Bladder microvascular endothelial cell (primary cell): Measurements from ENCODE around the gene NUDT5. TPM values are rescaled to one million over a fixed set of nuclear protein-coding genes. Genes with fewer than 3 reads are reported as not detected.

Source experiments
- total RNA-seq: library from RNA; depleted of rRNA; stranded (reverse); fragments of >200 nt; gene quantifications from 2 replicates; pipeline ENCODE4 v1.2.3, GENCODE V29; 2014

NUDT5 gene
- 53.3 and 71.1 TPM in 2 replicates for total RNA-seq

GRCh38 chr10:12195603-12196506, at the start of gene NUDT5, which contains the start of gene CDC123:
TSS of gene NUDT5 (minus strand) at chr10:12195891. CDS start at chr10:12186291, 9,600 bp downstream.
TSS of gene CDC123 (plus strand) at chr10:12196188. CDS start at chr10:12196246, 58 bp downstream.

GRCh38 chr10:12129222-12130111, 66.2 kb downstream of the NUDT5 start, which contains the start of gene SEC61A2:
TSS of gene SEC61A2 (plus strand) at chr10:12129677. CDS start at chr10:12129788, 111 bp downstream.

Other genes starting within 250 kb of the NUDT5 start
- 12.0 and 26.1 TPM in 2 replicates for gene UPF2, start 153.1 kb downstream of the NUDT5 start, total RNA-seq
- gene DHTKD1, start 126.9 kb downstream of the NUDT5 start, total RNA-seq: 18.3 and 22.4 TPM in 2 replicates
- 2.6 and 6.5 TPM in 2 replicates for gene SEC61A2, start 66.2 kb downstream of the NUDT5 start, total RNA-seq
- 154 and 205 TPM in 2 replicates for gene CDC123, start 297 bp upstream of the NUDT5 start, total RNA-seq
- gene CAMK1D, start 153.7 kb upstream of the NUDT5 start, total RNA-seq: 0.49 and 3.1 TPM in 2 replicates